Thyroid gland (tissue), 4 donors: ENCODE data around the gene RTN4R. TPM values are rescaled to one million over a fixed set of nuclear protein-coding genes. Genes with fewer than 3 reads are reported as not detected.

Source experiments
- DNase-seq, 2 donors: peaks; one replicate each; pipeline ENCODE4 v3.0.0-alpha.2; 2019
- H3K27ac ChIP-seq, 3 donors: fragments of 200-600 bp; sonication (generic); 1 replicate in 2 of 3; 2 replicates in 1 of 3; pipeline ENCODE4 v1.5.1; 2016 to 2019; ENCODE audit warnings: mild to moderate bottlenecking in 1 of 3, moderate library complexity in 1 of 3
- H3K27me3 ChIP-seq: fragments of 200-600 bp; sonication (generic); one replicate; pipeline ENCODE4 v1.5.1; 2019
- H3K36me3 ChIP-seq, 2 donors: fragments of 200-600 bp; sonication (generic); one replicate each; pipeline ENCODE4 v1.5.1; 2016 to 2019
- H3K4me1 ChIP-seq, 2 donors: fragments of 200-600 bp; sonication (generic); one replicate each; pipeline ENCODE4 v1.5.1; 2017 to 2019
- H3K4me3 ChIP-seq, 3 donors: fragments of 200-600 bp; sonication (generic); replicated peaks in 1 of 3; 1 replicate in 2 of 3; 2 replicates in 1 of 3; pipeline ENCODE4 v1.5.1; 2016; ENCODE audit warnings: mild to moderate bottlenecking in 1 of 3
- H3K9me3 ChIP-seq: fragments of 200-600 bp; sonication (generic); one replicate; pipeline ENCODE4 v1.5.1; 2017
- CTCF ChIP-seq, 6 experiments: fragments of 200-600 bp in 3 of 6; fragments of 450-650 bp in 3 of 6; sonication (generic) in 3 of 6; IDR thresholded peaks; one replicate each; pipeline ENCODE4 v1.5.1; 2016 to 2019; ENCODE audit warnings: antibody characterized with exemption in 6 of 6, mild to moderate bottlenecking in 2 of 6, inconsistent platforms in 1 of 6, moderate library complexity in 1 of 6
- POLR2A ChIP-seq, 2 donors: fragments of 450-650 bp; IDR thresholded peaks; one replicate each; pipeline ENCODE4 v1.6.1; 2017; ENCODE audit warnings: antibody characterized with exemption in 2 of 2, mild to moderate bottlenecking in 2 of 2, moderate library complexity in 1 of 2
- WGBS, 2 donors: methylation state at CpG; one replicate each; pipeline ENCODE4 v1.1.5; 2017; 5-methylcytosine and 5-hydroxymethylcytosine counted together
- intact Hi-C: fragments of 100-400 bp; cut with DNase I; formaldehyde crosslinking; loops from one replicate; pipeline ENCODE4 v1.15.1; 2023
- total RNA-seq, 4 donors: library from RNA; depleted of rRNA; stranded (reverse); fragments of >200 nt; gene quantifications; one replicate each; pipeline ENCODE4 v1.2.3, GENCODE V29; 2016

RTN4R gene
- total RNA-seq, 4 donors from 2014 or later = 4.0 to 8.6 (median 5.9) TPM

GRCh38 chr22:20223421-20224255 is 44.5 kb downstream of the RTN4R start:
- Histone ChIP-seq H3K9me3 (no peaks in the 10 kb centered on the region), H3K27me3 (no peaks in the 10 kb centered on the region), H3K4me1 (peaks cover 41 to 42% of the 10 kb centered on the region in 2 donors), H3K36me3 (no peaks in the 10 kb centered on the region), H3K27ac (no peak overlapping the region), H3K4me3 (no peak overlapping the region)
- no peak for DNase-seq
- TF ChIP-seq CTCF (IDR thresholded peaks at IDR 0.05) = no peak
- TF ChIP-seq POLR2A (IDR thresholded peaks at IDR 0.05) = no peak
- 87 to 94% methylated on average over 8 to 23 of the region's 29 CpGs for WGBS, 2 donors
- intact Hi-C loops = no loop called here

- intact Hi-C loops = no loop called here
- Histone ChIP-seq H3K27ac (peak overlapping the region; percentile 29 to 79 (median 63)), H3K4me1 (peaks cover 34% of the 10 kb centered on the region in 2 donors), H3K27me3 (no peaks in the 10 kb centered on the region), H3K4me3 (no peak overlapping the region), H3K9me3 (no peaks in the 10 kb centered on the region), H3K36me3 (no peaks in the 10 kb centered on the region)
- TF ChIP-seq CTCF (IDR thresholded peaks at IDR 0.05) (no peak), POLR2A (IDR thresholded peaks at IDR 0.05) (no peak)
- DNase-seq = no peak
- WGBS, 2 donors = 83 to 92% methylated on average over 4 of the region's 7 CpGs
These were observed 45.2 kb downstream of the RTN4R start for GRCh38 chr22:20222764-20223420.

- WGBS, 2 donors = 45 to 72% methylated on average over 14 to 17 of the region's 17 CpGs
- Histone ChIP-seq H3K9me3 (no peaks in the 10 kb centered on the region), H3K27me3 (no peaks in the 10 kb centered on the region), H3K4me1 (peaks cover 21 to 22% of the 10 kb centered on the region in 2 donors), H3K4me3 (no peak overlapping the region), H3K27ac (peak overlapping the region; percentile 57 to 82 (median 63)), H3K36me3 (no peaks in the 10 kb centered on the region)
- intact Hi-C loops = no loop called here
- DNase-seq = peak; percentile 72 to 92
- TF ChIP-seq POLR2A (IDR thresholded peaks at IDR 0.05) = no peak
- no peak for TF ChIP-seq CTCF (IDR thresholded peaks at IDR 0.05)
These were observed 46.4 kb downstream of the RTN4R start for GRCh38 chr22:20221421-20222340.

- H3K27ac ChIP-seq = no peak overlapping the region
- WGBS, 2 donors = 76 to 89% methylated on average over 6 to 10 of the region's 13 CpGs
These were observed 47.5 kb downstream of the RTN4R start for GRCh38 chr22:20220629-20221026.

More at GRCh38 chr22:20220629-20221026, 47.5 kb downstream of the RTN4R start:
- Histone ChIP-seq H3K27me3 (no peaks in the 10 kb centered on the region), H3K4me3 (no peak overlapping the region), H3K9me3 (no peaks in the 10 kb centered on the region), H3K4me1 (peaks cover 14 to 18% of the 10 kb centered on the region in 2 donors), H3K36me3 (no peaks in the 10 kb centered on the region)
- intact Hi-C loops = no loop called here
- TF ChIP-seq CTCF (IDR thresholded peaks at IDR 0.05) (no peak), POLR2A (IDR thresholded peaks at IDR 0.05) (no peak)
- DNase-seq = no peak
